GM21423 (cell line): ENCODE results near the gene FBXL2.
"Not testable (repeated sequence)": the region's sequence is repeated elsewhere in the genome, so short reads cannot be mapped to it uniquely, and the experiment has no call there.

Source experiments
- ATAC-seq: cut with Tn5 transposase; IDR thresholded peaks from one replicate; pipeline ENCODE4 v1.9.1; 2021; ENCODE audit warnings: mild to moderate bottlenecking, moderate library complexity; ENCODE audit not compliant: unreplicated experiment

Gene FBXL2

DNA sequence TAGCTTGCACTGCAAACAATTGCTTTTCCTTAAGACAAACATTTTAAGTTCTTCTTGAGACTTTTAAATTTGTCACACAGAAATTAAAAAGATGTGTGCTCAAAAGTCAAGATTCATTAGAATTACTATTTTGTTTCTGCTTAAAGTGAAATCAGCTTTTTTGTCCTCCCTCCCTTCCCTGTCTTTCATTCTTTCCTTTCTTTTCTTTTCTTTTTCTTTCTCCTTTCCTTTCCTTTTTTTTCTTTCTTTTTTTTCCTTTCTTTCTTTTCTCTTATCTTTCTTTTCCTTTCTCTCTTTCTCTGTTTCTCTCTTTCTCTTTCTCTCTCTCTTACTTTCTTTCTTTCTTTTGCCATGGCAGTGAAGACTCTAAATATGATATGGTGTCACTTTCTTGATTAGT is 37.8 kb downstream of the FBXL2 start:
- no peak for ATAC-seq

DNA sequence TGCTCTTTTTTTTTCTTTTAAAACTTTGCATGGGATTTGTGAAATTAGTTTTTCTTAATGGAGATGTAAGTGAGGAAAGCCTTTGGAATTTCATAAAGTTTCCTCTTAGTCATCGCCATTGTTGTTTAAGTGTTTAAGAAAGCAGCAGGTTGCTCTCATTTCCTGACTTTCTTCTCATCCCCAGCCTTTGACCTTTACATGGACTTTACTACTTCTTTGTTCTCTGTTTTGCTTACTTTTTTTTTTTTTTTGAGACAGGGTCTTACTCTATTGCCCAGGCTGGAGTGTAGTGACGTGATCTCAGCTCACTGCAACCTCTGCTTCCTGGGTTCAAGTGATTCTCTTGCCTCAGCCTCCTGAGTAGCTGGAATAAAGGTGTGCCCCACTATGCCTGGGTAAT is 38.6 kb downstream of the FBXL2 start:
- no peak for ATAC-seq

GRCh38 chr3:33317963-33318709 is 40.9 kb downstream of the FBXL2 start:
- no peak for ATAC-seq

- no peak for ATAC-seq
Measured at GRCh38 chr3:33318710-33319380, 41.6 kb downstream of the FBXL2 start.

GRCh38 chr3:33322412-33322811 is 45.2 kb downstream of the FBXL2 start:
- ATAC-seq, result no peak

GRCh38 chr3:33331414-33331813 is 54.2 kb downstream of the FBXL2 start:
- no peak for ATAC-seq

DNA sequence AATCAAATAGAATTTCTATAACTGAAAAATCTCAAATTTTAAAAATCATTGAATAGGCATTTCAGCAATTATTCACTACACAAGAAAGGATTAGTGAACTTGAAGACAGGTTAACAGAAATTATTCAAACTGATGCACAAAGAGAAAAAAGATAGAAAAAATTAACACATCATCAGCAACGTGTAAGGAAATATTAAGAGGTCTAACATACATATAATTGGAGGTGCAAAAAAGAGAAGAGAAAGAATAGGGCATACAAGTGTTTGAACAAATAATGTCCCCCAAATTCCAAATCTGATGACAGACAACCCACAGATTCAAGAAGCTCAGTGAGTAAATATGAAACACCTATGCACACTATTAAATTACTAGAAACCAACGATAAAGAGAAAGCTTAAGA is 57.1 kb downstream of the FBXL2 start:
- no peak for ATAC-seq

DNA sequence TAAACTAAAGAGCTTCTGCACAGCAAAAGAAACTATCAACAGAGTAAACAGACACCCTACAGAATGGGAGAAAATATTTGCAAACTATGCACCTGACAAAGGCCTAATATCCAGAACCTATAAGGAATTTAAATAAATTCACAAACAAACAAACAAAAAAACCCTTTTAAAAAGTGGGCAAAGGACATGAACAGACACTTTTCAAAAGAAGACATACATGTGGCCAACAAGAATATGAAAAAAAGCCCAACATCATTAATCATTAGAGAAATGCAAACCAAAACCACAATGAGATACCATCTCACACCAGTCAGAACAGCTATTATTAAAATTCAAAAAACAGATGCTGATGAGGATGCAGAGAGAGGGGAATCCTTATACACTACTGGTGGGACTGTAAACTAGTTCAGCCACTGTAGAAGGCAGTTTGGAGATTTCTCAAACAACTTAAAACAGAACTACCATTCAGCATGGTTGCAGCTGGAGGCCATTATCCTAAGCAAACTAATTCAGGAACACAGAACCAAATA is 61.8 kb downstream of the FBXL2 start:
- ATAC-seq, result not testable (repeated sequence)

DNA sequence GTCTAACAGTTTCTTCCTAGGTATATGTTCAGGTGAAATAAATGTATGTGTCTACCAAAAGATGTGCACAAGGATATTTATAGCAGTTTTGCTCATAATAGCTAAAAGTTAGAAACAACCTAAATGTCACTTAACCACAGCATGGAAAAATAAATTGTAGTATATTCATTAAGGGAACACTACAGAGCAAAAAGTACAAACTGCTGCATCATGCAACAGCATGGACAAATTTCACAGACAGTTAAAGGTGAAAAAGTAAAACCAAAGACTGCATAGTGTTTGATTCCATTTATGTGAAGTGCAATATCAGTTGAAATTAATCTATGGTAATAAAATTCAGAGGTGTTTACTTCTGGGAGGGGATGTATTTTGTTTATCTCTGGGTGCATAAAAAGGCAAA is 62.5 kb downstream of the FBXL2 start:
- no peak for ATAC-seq

- no peak for ATAC-seq
Measured at GRCh38 chr3:33355611-33356010, 78.4 kb downstream of the FBXL2 start.

DNA sequence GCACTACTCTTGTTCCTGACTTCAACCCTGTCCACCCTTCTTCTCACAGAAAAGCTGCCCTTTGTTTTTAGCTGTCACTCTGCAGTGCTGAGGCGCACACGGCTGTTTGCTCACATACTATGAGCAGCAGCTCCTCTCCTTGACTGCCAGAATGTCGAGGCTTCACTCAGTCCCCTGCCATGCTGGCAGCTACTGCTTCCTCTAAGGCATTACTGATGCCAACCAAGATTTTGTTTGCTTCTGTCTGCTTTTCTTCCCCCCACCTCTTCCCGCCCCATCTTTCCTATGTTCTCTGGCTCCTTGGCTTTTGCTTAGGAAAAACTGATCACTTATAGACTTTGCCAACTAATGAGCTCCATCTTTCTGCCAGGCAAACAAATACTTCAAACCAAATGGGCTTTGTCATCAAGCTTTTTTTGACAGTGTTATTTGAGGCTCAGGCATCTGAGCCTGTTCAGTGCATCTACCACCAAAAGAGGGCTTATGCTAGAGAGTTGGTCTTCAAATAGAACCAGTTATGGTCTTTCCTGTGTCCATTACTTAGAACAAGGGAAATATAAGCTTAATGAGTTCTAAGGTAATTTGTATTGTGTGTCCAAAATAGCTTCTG is 81.0 kb downstream of the FBXL2 start:
- ATAC-seq, result no peak

GRCh38 chr3:33360136-33360825 is 83.0 kb downstream of the FBXL2 start:
- no peak for ATAC-seq

DNA sequence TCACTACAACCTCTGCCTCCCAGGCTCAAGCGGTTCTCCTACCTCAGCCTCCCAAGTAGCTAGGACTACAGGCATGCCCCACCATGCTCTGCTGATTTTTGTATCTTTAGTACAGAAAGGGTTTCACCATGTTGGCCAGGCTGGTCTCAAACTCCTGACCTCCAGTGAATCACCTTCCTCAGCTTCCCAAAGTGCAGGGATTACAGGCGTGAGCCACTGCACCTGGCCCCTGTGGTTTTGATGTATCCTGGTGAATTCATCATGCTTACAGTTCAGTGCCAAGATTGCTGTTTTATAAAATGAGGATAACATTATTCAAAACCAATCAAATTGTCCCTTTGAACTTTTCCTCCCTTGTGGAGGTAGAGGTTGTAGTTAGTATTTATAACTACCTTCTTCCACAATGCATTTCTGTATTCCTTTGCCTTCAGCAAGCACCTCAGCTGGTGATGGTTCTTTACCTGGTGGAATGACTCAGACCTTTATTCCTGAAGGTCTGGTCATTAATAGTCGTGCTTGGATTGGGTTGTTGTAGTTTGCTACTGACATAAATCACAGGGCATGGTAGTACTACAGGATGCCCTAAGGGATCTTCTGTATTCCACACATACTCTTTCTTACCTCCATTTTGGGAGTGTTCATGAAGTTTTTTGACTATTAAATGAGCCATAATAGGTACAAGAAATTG is 86.0 kb downstream of the FBXL2 start:
- no peak for ATAC-seq

- no peak for ATAC-seq
Measured at GRCh38 chr3:33364060-33364459, 86.8 kb downstream of the FBXL2 start.

GRCh38 chr3:33364531-33365128 is 87.4 kb downstream of the FBXL2 start:
- no peak for ATAC-seq

GRCh38 chr3:33372218-33373081 is 95.2 kb downstream of the FBXL2 start:
- no peak for ATAC-seq

- no peak for ATAC-seq
Measured at GRCh38 chr3:33373082-33373437, 95.8 kb downstream of the FBXL2 start.

DNA sequence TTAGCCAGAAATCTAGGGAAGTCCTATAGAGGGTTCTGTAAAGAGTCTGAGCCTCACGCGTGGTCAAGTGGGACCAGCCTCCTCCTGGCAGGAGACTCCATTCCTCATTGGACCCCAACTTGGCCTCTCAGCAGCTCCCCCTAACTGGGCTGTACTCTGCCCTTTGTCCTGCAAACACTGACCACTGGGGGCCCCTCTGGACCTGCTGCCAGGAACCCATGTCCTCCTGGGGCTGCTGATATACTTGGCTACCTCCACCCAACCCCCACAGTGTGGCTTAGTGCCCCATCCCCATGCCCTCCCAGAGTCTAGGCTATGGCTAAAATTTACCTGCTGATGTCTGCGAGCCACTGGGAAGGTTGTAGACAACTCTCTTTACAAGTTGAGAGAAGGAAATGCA is 100.2 kb downstream of the FBXL2 start:
- no peak for ATAC-seq

GRCh38 chr3:33377931-33378330 is 100.7 kb downstream of the FBXL2 start:
- ATAC-seq, result no peak

- no peak for ATAC-seq
Measured at GRCh38 chr3:33380653-33381052, 103.4 kb downstream of the FBXL2 start.
